NCI-H345 (cell line): ENCODE results near the gene MYO10.
"Not testable (repeated sequence)": the region's sequence is repeated elsewhere in the genome, so short reads cannot be mapped to it uniquely, and the experiment has no call there.

Experiments
- DNase-seq: peaks from one replicate; lab custom pipeline; 2025; lab: John Stamatoyannopoulos, UW

MYO10 gene

GRCh38 chr5:16862777-16863176 lies 73.3 kb downstream of the MYO10 start:
- DNase-seq, result no peak

GRCh38 chr5:16859346-16859745 lies 76.7 kb downstream of the MYO10 start:
- no peak for DNase-seq

- DNase-seq, result no peak
Observed at GRCh38 chr5:16858151-16858550, 77.9 kb downstream of the MYO10 start.

GRCh38 chr5:16857635-16858034 lies 78.5 kb downstream of the MYO10 start:
- no peak for DNase-seq

- DNase-seq, result no peak
Observed at GRCh38 chr5:16856531-16856930, 79.6 kb downstream of the MYO10 start.

GRCh38 chr5:16855898-16856297 lies 80.2 kb downstream of the MYO10 start:
- DNase-seq, result no peak

GRCh38 chr5:16855485-16855884 lies 80.6 kb downstream of the MYO10 start:
- peak; percentile 77 for DNase-seq

GRCh38 chr5:16854351-16854750 lies 81.7 kb downstream of the MYO10 start:
- DNase-seq, result no peak

- no peak for DNase-seq
Observed at GRCh38 chr5:16853518-16853917, 82.6 kb downstream of the MYO10 start.

- DNase-seq, result no peak
Observed at GRCh38 chr5:16852251-16853005, 83.7 kb downstream of the MYO10 start.

GRCh38 chr5:16849775-16850174 lies 86.3 kb downstream of the MYO10 start:
- DNase-seq, result no peak

- no peak for DNase-seq
Observed at GRCh38 chr5:16849181-16849580, 86.9 kb downstream of the MYO10 start.

- DNase-seq, result no peak
Observed at GRCh38 chr5:16844952-16845351, 91.1 kb downstream of the MYO10 start.

- no peak for DNase-seq
Observed at GRCh38 chr5:16842896-16843295, 93.2 kb downstream of the MYO10 start.

GRCh38 chr5:16841416-16841815 lies 94.7 kb downstream of the MYO10 start:
- DNase-seq, result no peak

- no peak for DNase-seq
Observed at GRCh38 chr5:16837305-16837704, 98.8 kb downstream of the MYO10 start.

- DNase-seq, result no peak
Observed at GRCh38 chr5:16834029-16834428, 102.1 kb downstream of the MYO10 start.

GRCh38 chr5:16831326-16831725 lies 104.8 kb downstream of the MYO10 start:
- DNase-seq, result not testable (repeated sequence)

GRCh38 chr5:16827755-16828154 lies 108.3 kb downstream of the MYO10 start:
- DNase-seq, result no peak

GRCh38 chr5:16826379-16827125 lies 109.5 kb downstream of the MYO10 start:
- no peak for DNase-seq

GRCh38 chr5:16819522-16820167 lies 116.4 kb downstream of the MYO10 start:
- DNase-seq, result no peak

- DNase-seq, result no peak
Observed at GRCh38 chr5:16815432-16815831, 120.7 kb downstream of the MYO10 start.

GRCh38 chr5:16812911-16813310 lies 123.2 kb downstream of the MYO10 start:
- peak; percentile 49 for DNase-seq
